Measurements from ENCODE around the gene VIT. TPM values are rescaled to one million over a fixed set of nuclear protein-coding genes. Genes with fewer than 3 reads are reported as not detected.

VIT gene
- total and polyA plus RNA-seq, 2 experiments from 2014 or later = 0.25 to 0.33 TPM

GRCh38 chr2:36785179-36785795, 88.8 kb downstream of the VIT start:
- no peaks in the 10 kb centered on the region for H3K27me3 ChIP-seq
- H4K20me1 ChIP-seq (ENCODE audit: insufficient read depth, poor library complexity, severe bottlenecking) = no peaks in the 10 kb centered on the region
- TF ChIP-seq EZH2 (IDR thresholded peaks at IDR 0.05; ENCODE audit: borderline replicate concordance) (no peak), CTCF (IDR thresholded peaks at IDR 0.05; ENCODE audit: poor library complexity) (peak; percentile 97)
- WGBS (ENCODE audit: low lambda C conversion rate, missing lambda C conversion rate) = 34% methylated on average over 5 of the region's 5 CpGs
- H3K79me2 ChIP-seq = no peaks in the 10 kb centered on the region
- DNase-seq (ENCODE audit: low spot score) = peak; percentile 71
- no peak overlapping the region for H3K4me3 ChIP-seq
- no peak overlapping the region for H3K27ac ChIP-seq
- H3K9me2 ChIP-seq (replicated peaks; ENCODE audit: insufficient read depth) = no peaks in the 10 kb centered on the region
- no peak overlapping the region for H3K4me2 ChIP-seq
- H3K36me3 ChIP-seq (replicated peaks; ENCODE audit: insufficient read depth, low read depth) = no peaks in the 10 kb centered on the region
- H3K9me3 ChIP-seq (ENCODE audit: low read depth) = no peaks in the 10 kb centered on the region
- no peak overlapping the region for H2AFZ ChIP-seq
- H3K4me1 ChIP-seq (ENCODE audit: insufficient read depth) = no peaks in the 10 kb centered on the region

GRCh38 chr2:36789181-36789804, 92.8 kb downstream of the VIT start:
- DNase-seq (ENCODE audit: low spot score) = no peak
- H2AFZ ChIP-seq = no peak overlapping the region
- no peaks in the 10 kb centered on the region for H3K36me3 ChIP-seq (replicated peaks; ENCODE audit: insufficient read depth, low read depth)
- H4K20me1 ChIP-seq (ENCODE audit: insufficient read depth, poor library complexity, severe bottlenecking) = no peaks in the 10 kb centered on the region
- H3K27me3 ChIP-seq = no peaks in the 10 kb centered on the region
- H3K4me2 ChIP-seq = no peak overlapping the region
- no peaks in the 10 kb centered on the region for H3K9me2 ChIP-seq (replicated peaks; ENCODE audit: insufficient read depth)
- no peak for TF ChIP-seq EZH2phosphoT487 (IDR thresholded peaks at IDR 0.05; ENCODE audit: low read depth, severe bottlenecking, unreplicated experiment)
- TF ChIP-seq EZH2 (IDR thresholded peaks at IDR 0.05; ENCODE audit: borderline replicate concordance) = no peak
- TF ChIP-seq CTCF (IDR thresholded peaks at IDR 0.05; ENCODE audit: poor library complexity) = no peak
- H3K4me3 ChIP-seq = no peak overlapping the region
- no peaks in the 10 kb centered on the region for H3K4me1 ChIP-seq (ENCODE audit: insufficient read depth)
- H3K79me2 ChIP-seq = no peaks in the 10 kb centered on the region
- H3K9me3 ChIP-seq (ENCODE audit: low read depth) = no peaks in the 10 kb centered on the region
- H3K27ac ChIP-seq = no peak overlapping the region
- WGBS (ENCODE audit: low lambda C conversion rate, missing lambda C conversion rate) = 84% methylated on average over 11 of the region's 11 CpGs

GRCh38 chr2:36792951-36793350, 96.4 kb downstream of the VIT start:
- Histone ChIP-seq H3K9me3 (ENCODE audit: low read depth) (no peaks in the 10 kb centered on the region), H3K27ac (no peak overlapping the region), H3K36me3 (replicated peaks; ENCODE audit: insufficient read depth, low read depth) (no peaks in the 10 kb centered on the region), H3K4me2 (no peak overlapping the region), H4K20me1 (ENCODE audit: insufficient read depth, poor library complexity, severe bottlenecking) (no peaks in the 10 kb centered on the region), H3K4me3 (no peak overlapping the region), H3K79me2 (no peaks in the 10 kb centered on the region), H2AFZ (no peak overlapping the region), H3K4me1 (ENCODE audit: insufficient read depth) (no peaks in the 10 kb centered on the region), H3K9me2 (replicated peaks; ENCODE audit: insufficient read depth) (no peaks in the 10 kb centered on the region), H3K27me3 (no peaks in the 10 kb centered on the region)
- no peak for TF ChIP-seq EZH2phosphoT487 (IDR thresholded peaks at IDR 0.05; ENCODE audit: low read depth, severe bottlenecking, unreplicated experiment)
- TF ChIP-seq EZH2 (IDR thresholded peaks at IDR 0.05; ENCODE audit: borderline replicate concordance) = no peak
- no peak for TF ChIP-seq CTCF (IDR thresholded peaks at IDR 0.05; ENCODE audit: poor library complexity)
- 75% methylated on average over 2 of the region's 2 CpGs for WGBS (ENCODE audit: low lambda C conversion rate, missing lambda C conversion rate)
- DNase-seq (ENCODE audit: low spot score) = no peak

Measured in hepatocyte (in vitro differentiated cells).